Measurements from ENCODE around the gene FOLR1.

DNA sequence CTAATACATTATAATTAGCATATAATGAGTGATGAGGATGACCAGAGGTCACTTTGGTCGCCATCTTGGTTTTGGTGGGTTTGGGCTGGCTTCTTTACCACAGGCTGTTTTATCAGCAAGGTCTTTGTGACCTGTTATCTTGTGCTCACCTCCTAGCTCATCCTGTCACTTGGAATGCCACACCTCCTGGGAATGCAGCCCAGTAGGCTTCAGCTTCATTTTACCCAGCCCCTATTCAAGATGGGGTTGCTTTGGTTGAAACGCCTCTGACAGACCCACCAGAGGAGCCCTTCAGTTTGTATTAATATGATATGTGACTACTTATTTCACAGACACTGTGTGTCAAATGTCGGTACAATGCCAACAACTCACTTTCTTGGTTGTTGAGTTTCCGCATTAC is 36.2 kb upstream of the FOLR1 start:
- TF ChIP-seq CTCF (IDR thresholded peaks at IDR 0.05; ENCODE audit: insufficient read depth, low read length) (no peak), GABPA (IDR thresholded peaks at IDR 0.05; ENCODE audit: low read depth) (no peak), POLR2AphosphoS5 (IDR thresholded peaks at IDR 0.05; ENCODE audit: low read depth) (no peak), REST (IDR thresholded peaks at IDR 0.05; ENCODE audit: insufficient replicate concordance, low read depth) (no peak), SPI1 (IDR thresholded peaks at IDR 0.05; ENCODE audit: borderline replicate concordance, low read depth) (no peak)
